Transverse colon (tissue), 4 donors: ENCODE results near the gene CARMIL1. TPM values are rescaled to one million over a fixed set of nuclear protein-coding genes. Genes with fewer than 3 reads are reported as not detected.

Experiments
- DNase-seq: peaks from one replicate; pipeline ENCODE4 v3.0.0-alpha.2; 2019
- H3K27ac ChIP-seq, 4 donors: fragments of 200-600 bp; sonication (generic); 2 replicates each; pipeline ENCODE4 v1.5.1; 2016 to 2018; ENCODE audit warnings: inconsistent platforms in 4 of 4
- H3K27me3 ChIP-seq: fragments of 200-600 bp; sonication (generic); 2 replicates; pipeline ENCODE4 v1.5.1; 2017; ENCODE audit warnings: inconsistent platforms
- H3K36me3 ChIP-seq, 4 donors: fragments of 200-600 bp; sonication (generic); 2 replicates each; pipeline ENCODE4 v1.5.1; 2017 to 2019; ENCODE audit warnings: inconsistent platforms in 4 of 4
- H3K4me1 ChIP-seq, 4 donors: fragments of 200-600 bp; sonication (generic); 2 replicates each; pipeline ENCODE4 v1.5.1; 2017 to 2020; ENCODE audit warnings: inconsistent platforms in 4 of 4
- H3K4me3 ChIP-seq, 4 donors: fragments of 200-600 bp; sonication (generic); 1 replicate in 1 of 4; 2 replicates in 3 of 4; pipeline versions ENCODE4 v1.5.1 to v1.6.1; 2017 to 2019; ENCODE audit warnings: inconsistent platforms in 4 of 4
- H3K9me3 ChIP-seq, 2 donors: fragments of 200-600 bp; sonication (generic); 2 replicates each; pipeline ENCODE4 v1.5.1; 2017 to 2019; ENCODE audit warnings: inconsistent platforms in 2 of 2
- EP300 ChIP-seq: sonication (generic); formaldehyde crosslinking; IDR thresholded peaks from one replicate; pipeline ENCODE4 v1.6.1; 2017; ENCODE audit warnings: antibody characterized with exemption, low read depth
- POLR2A ChIP-seq: fragments of 450-650 bp; IDR thresholded peaks from one replicate; pipeline ENCODE4 v1.6.1; 2016; ENCODE audit warnings: antibody characterized with exemption, mild to moderate bottlenecking, moderate library complexity
- POLR2AphosphoS5 ChIP-seq, 3 donors: sonication (generic); formaldehyde crosslinking; IDR thresholded peaks; one replicate each; pipeline ENCODE4 v1.6.1; 2016; ENCODE audit warnings: antibody characterized with exemption in 3 of 3
- WGBS, 2 donors: methylation state at CpG; one replicate each; pipeline ENCODE4 v1.1.5; 2018; ENCODE audit warnings: low coverage in 1 of 2; 5-methylcytosine and 5-hydroxymethylcytosine counted together
- in situ Hi-C, 4 donors: fragments of 200-750 bp; cut with MboI; loops; one replicate each; pipeline versions ENCODE4 v1.15.0 to v1.15.1; 2017; ENCODE audit warnings: low sequenced_read_pairs in 3 of 4, low pct_ligation_motif_present in 1 of 4, low pct_unique_long_range_greater_than_20kb in 1 of 4
- intact Hi-C: fragments of 100-400 bp; cut with DNase I; formaldehyde crosslinking; loops from one replicate; pipeline ENCODE4 v1.15.1; 2023; ENCODE audit warnings: low total_unique reads
- total RNA-seq, 4 donors: library from RNA; depleted of rRNA; stranded (reverse); fragments of >200 nt; gene quantifications; one replicate each; pipeline ENCODE4 v1.1.0, GENCODE V29; 2016
- TF ChIP-seq, protein P1 (sequence below), 5 experiments: fragments of 200-600 bp in 3 of 5; fragments of 450-650 bp in 2 of 5; sonication (generic) in 3 of 5; IDR thresholded peaks; 1 replicate in 2 of 5; 2 replicates in 3 of 5; pipeline ENCODE4 v1.5.1; 2016 to 2017; ENCODE audit warnings: antibody characterized with exemption in 5 of 5, inconsistent platforms in 3 of 5, mild to moderate bottlenecking in 2 of 5, moderate library complexity in 1 of 5

Gene CARMIL1
- total RNA-seq, 4 donors from 2014 or later: 25.1 to 93.5 (median 61.0) TPM

- H3K27ac ChIP-seq: no peak overlapping the region
- intact Hi-C loops (no loop called here), in situ Hi-C loops (no loop called here)
- WGBS, 2 donors: 89 to 92% methylated on average over 1 to 4 of the region's 4 CpGs
- no peaks in the 10 kb centered on the region for H3K27me3 ChIP-seq
- H3K4me1 ChIP-seq: no peaks in the 10 kb centered on the region
- no peaks in the 10 kb centered on the region for H3K36me3 ChIP-seq
- H3K9me3 ChIP-seq: no peaks in the 10 kb centered on the region
- TF ChIP-seq POLR2AphosphoS5 (IDR thresholded peaks at IDR 0.05) (no peak), EP300 (no peak), POLR2A (no peak)
- TF ChIP-seq, protein P1, sequence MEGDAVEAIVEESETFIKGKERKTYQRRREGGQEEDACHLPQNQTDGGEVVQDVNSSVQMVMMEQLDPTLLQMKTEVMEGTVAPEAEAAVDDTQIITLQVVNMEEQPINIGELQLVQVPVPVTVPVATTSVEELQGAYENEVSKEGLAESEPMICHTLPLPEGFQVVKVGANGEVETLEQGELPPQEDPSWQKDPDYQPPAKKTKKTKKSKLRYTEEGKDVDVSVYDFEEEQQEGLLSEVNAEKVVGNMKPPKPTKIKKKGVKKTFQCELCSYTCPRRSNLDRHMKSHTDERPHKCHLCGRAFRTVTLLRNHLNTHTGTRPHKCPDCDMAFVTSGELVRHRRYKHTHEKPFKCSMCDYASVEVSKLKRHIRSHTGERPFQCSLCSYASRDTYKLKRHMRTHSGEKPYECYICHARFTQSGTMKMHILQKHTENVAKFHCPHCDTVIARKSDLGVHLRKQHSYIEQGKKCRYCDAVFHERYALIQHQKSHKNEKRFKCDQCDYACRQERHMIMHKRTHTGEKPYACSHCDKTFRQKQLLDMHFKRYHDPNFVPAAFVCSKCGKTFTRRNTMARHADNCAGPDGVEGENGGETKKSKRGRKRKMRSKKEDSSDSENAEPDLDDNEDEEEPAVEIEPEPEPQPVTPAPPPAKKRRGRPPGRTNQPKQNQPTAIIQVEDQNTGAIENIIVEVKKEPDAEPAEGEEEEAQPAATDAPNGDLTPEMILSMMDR (IDR thresholded peaks at IDR 0.05): no peak
- no peak for DNase-seq
- no peak overlapping the region for H3K4me3 ChIP-seq
Measured at GRCh38 chr6:25463441-25463840, 184.3 kb downstream of the CARMIL1 start.

DNA sequence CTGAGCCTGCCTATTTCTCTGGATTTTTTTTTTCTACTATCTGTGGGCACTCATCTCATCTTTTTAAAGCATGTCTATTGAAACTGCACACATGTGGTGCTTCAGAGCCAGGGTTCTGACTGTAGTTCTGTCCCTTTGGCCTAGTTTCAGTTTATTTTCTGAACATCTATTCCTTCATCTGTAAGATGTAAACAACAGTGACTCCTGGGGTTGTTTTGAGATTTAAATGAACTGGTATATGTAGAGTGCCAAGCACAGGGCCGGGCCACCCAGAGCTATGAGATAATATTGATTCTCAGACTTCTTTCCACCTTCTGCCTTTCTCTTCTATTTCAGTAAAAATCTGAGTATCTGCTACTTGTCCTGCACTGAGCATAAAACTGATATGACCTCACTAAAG, 185.1 kb downstream of the CARMIL1 start:
- 78 to 91% methylated on average over 1 of the region's 1 CpG for WGBS, 2 donors
- intact Hi-C loops: no loop called here

DNA sequence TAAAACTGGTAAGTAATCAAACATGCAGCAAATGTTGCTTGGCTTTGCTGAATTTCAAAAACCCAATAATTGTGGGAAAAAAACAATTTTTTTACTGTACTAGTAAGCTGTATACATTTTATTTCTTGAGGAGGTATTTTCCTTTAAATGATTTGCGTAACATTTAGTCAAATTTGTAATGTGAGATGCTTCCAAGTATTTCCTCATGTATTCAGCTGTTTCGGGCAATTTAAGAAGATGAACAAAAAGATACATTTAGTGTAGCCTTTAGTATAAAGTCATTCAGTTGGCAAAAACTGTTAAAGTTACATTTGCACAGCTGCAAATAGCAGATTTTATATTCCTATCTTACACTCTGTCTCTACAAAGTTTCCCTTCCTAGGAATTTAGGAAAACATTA, 186.8 kb downstream of the CARMIL1 start:
- 91 to 93% methylated on average over 2 of the region's 2 CpGs for WGBS, 2 donors

More for the DNA sequence above, 185.1 kb downstream of the CARMIL1 start:
- no peak overlapping the region for H3K4me3 ChIP-seq
- H3K4me1 ChIP-seq: no peaks in the 10 kb centered on the region
- H3K27ac ChIP-seq: no peak overlapping the region
- H3K27me3 ChIP-seq: no peaks in the 10 kb centered on the region
- no peaks in the 10 kb centered on the region for H3K36me3 ChIP-seq
- H3K9me3 ChIP-seq: no peaks in the 10 kb centered on the region
- in situ Hi-C loops: no loop called here
- no peak for TF ChIP-seq EP300
- no peak for TF ChIP-seq POLR2AphosphoS5 (IDR thresholded peaks at IDR 0.05)
- TF ChIP-seq, protein P1 (IDR thresholded peaks at IDR 0.05): no peak
- no peak for TF ChIP-seq POLR2A
- no peak for DNase-seq

GRCh38 chr6:25468881-25469280, 189.7 kb downstream of the CARMIL1 start:
- Histone ChIP-seq H3K4me3 (no peak overlapping the region), H3K27ac (no peak overlapping the region), H3K36me3 (no peaks in the 10 kb centered on the region), H3K9me3 (no peaks in the 10 kb centered on the region), H3K4me1 (no peaks in the 10 kb centered on the region), H3K27me3 (no peaks in the 10 kb centered on the region)
- no peak for DNase-seq
- in situ Hi-C loops (no loop called here), intact Hi-C loops (no loop called here)
- TF ChIP-seq POLR2A (no peak), EP300 (no peak), POLR2AphosphoS5 (IDR thresholded peaks at IDR 0.05) (no peak)
- TF ChIP-seq, protein P1 (IDR thresholded peaks at IDR 0.05): no peak
- WGBS, 2 donors: 95% methylated on average over 2 of the region's 2 CpGs

More for the DNA sequence above, 186.8 kb downstream of the CARMIL1 start:
- Histone ChIP-seq H3K27me3 (no peaks in the 10 kb centered on the region), H3K4me1 (no peaks in the 10 kb centered on the region), H3K27ac (no peak overlapping the region), H3K9me3 (no peaks in the 10 kb centered on the region), H3K4me3 (no peak overlapping the region), H3K36me3 (no peaks in the 10 kb centered on the region)
- DNase-seq: no peak
- in situ Hi-C loops (no loop called here), intact Hi-C loops (no loop called here)
- TF ChIP-seq EP300 (no peak), POLR2AphosphoS5 (IDR thresholded peaks at IDR 0.05) (no peak), POLR2A (no peak)
- TF ChIP-seq, protein P1 (IDR thresholded peaks at IDR 0.05): no peak
